RWPE1 (cell line): ENCODE results near the gene RNFT2.

Experiments used
- CTCF ChIA-PET: fragments of 350-600 bp; sonication (Branson Sonifier 250); formaldehyde crosslinking; extraction: SDS; loops from one replicate; lab custom pipeline; 2021; lab: Yijun Ruan, JAX
- POLR2A ChIA-PET: fragments of 400-600 bp; formaldehyde crosslinking; extraction: SDS; loops from one replicate; lab custom pipeline; 2020; ENCODE audit warnings: antibody characterized with exemption; ENCODE audit not compliant: low non-redundant PET; lab: Yijun Ruan, JAX
- DNase-seq: peaks from one replicate; pipeline ENCODE4 v3.0.0; 2012; ENCODE audit warnings: low spot score
- H3K27ac ChIP-seq: fragments of 450-650 bp; 2 replicates; pipeline ENCODE4 v1.5.1; 2017
- CTCF ChIP-seq: fragments of 450-650 bp; conservative IDR thresholded peaks from 2 replicates; pipeline ENCODE4 v1.5.1; 2017; ENCODE audit warnings: low read depth, mild to moderate bottlenecking

Gene RNFT2

GRCh38 chr12:116714175-116714574, 23.9 kb upstream of the RNFT2 start:
- CTCF ChIA-PET, result no interaction called here
- H3K27ac ChIP-seq, result no peak overlapping the region
- no peak for DNase-seq
- TF ChIP-seq CTCF, result no peak
- POLR2A ChIA-PET, result no interaction called here

GRCh38 chr12:116717466-116718437, 20.4 kb upstream of the RNFT2 start:
- no peak overlapping the region for H3K27ac ChIP-seq
- ChIA-PET CTCF (interaction anchor here (1.2 kb wide), 1 partner anchor 9 kb away, joined by 3 read pairs; no protein-coding TSS in a partner anchor), POLR2A (no interaction called here)
- no peak for TF ChIP-seq CTCF
- no peak for DNase-seq

GRCh38 chr12:116718655-116719454, 19.3 kb upstream of the RNFT2 start:
- DNase-seq, result no peak
- TF ChIP-seq CTCF, result no peak
- no peak overlapping the region for H3K27ac ChIP-seq
- CTCF ChIA-PET, result interaction anchor here (1.2 kb wide), 1 partner anchor 10 kb away, joined by 3 read pairs; no protein-coding TSS in a partner anchor
- POLR2A ChIA-PET, result no interaction called here

- DNase-seq, result no peak
- ChIA-PET CTCF (interaction anchor here (0.6 to 0.7 kb wide), 3 partner anchors 75 to 536 kb away, joined by 3 to 5 read pairs (median 5); no protein-coding TSS in a partner anchor), POLR2A (no interaction called here)
- no peak for TF ChIP-seq CTCF
- no peak overlapping the region for H3K27ac ChIP-seq
Observed at GRCh38 chr12:116719731-116720528, 18.2 kb upstream of the RNFT2 start.

- CTCF ChIA-PET, result no interaction called here
- POLR2A ChIA-PET, result no interaction called here
- no peak for DNase-seq
- TF ChIP-seq CTCF, result no peak
- H3K27ac ChIP-seq, result no peak overlapping the region
Observed at GRCh38 chr12:116722245-116722644, 15.9 kb upstream of the RNFT2 start.

- DNase-seq, result no peak
- CTCF ChIA-PET, result no interaction called here
- POLR2A ChIA-PET, result no interaction called here
- H3K27ac ChIP-seq, result no peak overlapping the region
- no peak for TF ChIP-seq CTCF
Observed at GRCh38 chr12:116726694-116727093, 11.4 kb upstream of the RNFT2 start.
